Brain microvascular endothelial cell (primary cell): ENCODE data around the gene LSM5.

Experiments used
- DNase-seq: peaks from one replicate; pipeline ENCODE4 v3.0.0-alpha.2; 2020
- H3K27ac ChIP-seq: fragments of 250-450 bp; sonication (Bioruptor Pico); 2 replicates; pipeline ENCODE4 v1.5.1; 2020; ENCODE audit warnings: mild to moderate bottlenecking, moderate library complexity
- H3K27me3 ChIP-seq: fragments of 250-450 bp; sonication (Bioruptor Pico); replicated peaks from 2 replicates; pipeline ENCODE4 v1.5.1; 2020; ENCODE audit warnings: mild to moderate bottlenecking
- H3K36me3 ChIP-seq: fragments of 250-450 bp; sonication (Bioruptor Pico); replicated peaks from 2 replicates; pipeline ENCODE4 v1.5.1; 2020; ENCODE audit warnings: mild to moderate bottlenecking
- H3K4me3 ChIP-seq: 2 replicates; pipeline ENCODE4 v1.5.1; 2011; ENCODE audit warnings: low read depth, mild to moderate bottlenecking, control low read depth, low read length, moderate library complexity
- CTCF ChIP-seq: IDR thresholded peaks from 2 replicates; pipeline ENCODE4 v1.5.1; 2011; ENCODE audit warnings: low read depth, mild to moderate bottlenecking, moderate library complexity, low read length, control low read depth, inconsistent platforms; ENCODE audit errors: missing control alignments
- in situ Hi-C: cut with HindIII; loops from 2 replicates; pipeline ENCODE4 v1.10.0; 2017; ENCODE audit warnings: low sequenced_read_pairs, low pct_ligation_motif_present

LSM5 gene

DNA sequence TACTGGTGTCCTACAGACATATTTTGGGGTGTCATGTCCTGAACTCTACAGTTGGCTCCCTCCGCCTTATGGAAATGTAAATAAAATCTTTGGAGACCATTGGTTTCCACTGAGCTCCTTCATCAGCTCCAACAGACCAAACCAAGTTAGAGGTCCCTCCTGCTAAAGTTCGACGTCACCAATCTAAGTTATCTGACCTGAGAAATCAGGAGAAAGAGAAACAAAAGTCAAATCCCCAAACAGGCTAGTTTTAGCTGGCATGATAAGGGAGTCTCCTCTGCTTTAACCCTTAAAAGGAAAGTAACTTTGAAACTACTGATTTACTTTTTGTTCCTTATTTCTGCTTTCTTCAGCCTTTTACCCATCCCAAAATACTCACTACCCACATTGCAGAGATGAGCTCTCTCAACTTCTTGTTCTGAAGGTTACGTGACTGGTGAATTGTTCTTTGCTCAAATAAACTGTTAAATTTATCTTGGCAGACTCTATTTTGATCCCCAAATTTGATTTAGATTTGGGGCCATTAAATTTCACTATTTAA is 45.1 kb upstream of the LSM5 start:
- H3K4me3 ChIP-seq: no peak overlapping the region
- in situ Hi-C loops: no loop called here
- no peak for TF ChIP-seq CTCF
- no peaks in the 10 kb centered on the region for H3K36me3 ChIP-seq
- H3K27me3 ChIP-seq: no peaks in the 10 kb centered on the region
- DNase-seq: no peak
- no peak overlapping the region for H3K27ac ChIP-seq

DNA sequence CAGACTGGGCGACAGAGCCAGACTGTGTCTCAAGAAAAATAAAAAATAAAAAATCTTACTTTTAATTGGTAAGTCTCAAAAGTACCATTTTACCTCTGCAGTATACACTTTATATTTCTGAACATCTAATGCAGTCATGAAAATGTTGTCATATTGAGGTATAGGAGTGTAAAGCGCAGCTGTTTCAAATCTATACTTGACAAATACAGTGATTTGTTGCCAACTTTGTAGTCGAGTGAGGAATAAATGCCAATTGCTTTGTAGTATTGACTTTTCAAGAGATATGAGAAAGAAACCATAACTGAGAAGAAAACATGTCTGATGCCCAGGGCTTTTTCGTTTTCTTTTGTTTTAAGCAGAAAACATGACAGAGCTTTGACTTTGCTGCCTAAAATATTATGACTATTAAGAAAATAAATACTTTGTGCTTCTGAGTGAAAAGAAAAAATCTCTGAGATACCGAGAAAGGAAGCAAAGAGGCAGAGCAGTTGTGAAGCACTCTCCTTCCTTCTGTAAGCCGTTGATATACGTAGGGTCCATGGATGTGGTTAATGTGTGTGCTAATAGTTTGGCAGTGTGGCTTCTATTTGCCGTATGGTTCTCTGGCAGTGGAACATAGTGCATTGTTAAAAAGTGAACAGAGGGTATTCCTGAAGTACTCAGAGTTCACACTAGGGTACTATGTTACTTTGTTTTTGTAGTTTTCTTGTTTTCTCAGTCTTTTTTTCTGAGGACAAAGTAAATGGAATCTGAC is 43.3 kb upstream of the LSM5 start:
- DNase-seq: no peak
- H3K4me3 ChIP-seq: no peak overlapping the region
- no peaks in the 10 kb centered on the region for H3K36me3 ChIP-seq
- no peaks in the 10 kb centered on the region for H3K27me3 ChIP-seq
- no peak overlapping the region for H3K27ac ChIP-seq
- in situ Hi-C loops: no loop called here
- no peak for TF ChIP-seq CTCF

DNA sequence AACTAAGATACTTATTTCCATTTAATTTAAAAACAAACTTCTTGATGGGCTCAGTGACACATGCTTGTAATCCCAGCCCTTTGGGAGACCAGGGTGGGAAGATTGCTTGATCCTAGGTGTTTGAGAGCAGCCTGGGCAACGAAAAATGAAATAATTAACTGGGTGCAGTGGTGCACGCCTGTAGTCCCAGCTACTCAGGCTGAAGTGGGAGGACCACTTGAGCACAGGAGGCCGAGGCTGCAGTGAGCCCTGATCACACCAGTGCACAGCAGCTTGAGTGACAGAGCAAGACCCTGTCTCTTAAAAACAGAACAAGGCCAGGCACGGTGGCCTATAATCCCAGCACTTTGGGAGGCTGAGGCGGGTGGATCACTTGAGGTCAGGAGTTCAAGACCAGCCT is 42.5 kb upstream of the LSM5 start:
- Histone ChIP-seq H3K27me3 (no peaks in the 10 kb centered on the region), H3K27ac (no peak overlapping the region), H3K36me3 (no peaks in the 10 kb centered on the region), H3K4me3 (no peak overlapping the region)
- no peak for TF ChIP-seq CTCF
- in situ Hi-C loops: no loop called here
- DNase-seq: no peak

DNA sequence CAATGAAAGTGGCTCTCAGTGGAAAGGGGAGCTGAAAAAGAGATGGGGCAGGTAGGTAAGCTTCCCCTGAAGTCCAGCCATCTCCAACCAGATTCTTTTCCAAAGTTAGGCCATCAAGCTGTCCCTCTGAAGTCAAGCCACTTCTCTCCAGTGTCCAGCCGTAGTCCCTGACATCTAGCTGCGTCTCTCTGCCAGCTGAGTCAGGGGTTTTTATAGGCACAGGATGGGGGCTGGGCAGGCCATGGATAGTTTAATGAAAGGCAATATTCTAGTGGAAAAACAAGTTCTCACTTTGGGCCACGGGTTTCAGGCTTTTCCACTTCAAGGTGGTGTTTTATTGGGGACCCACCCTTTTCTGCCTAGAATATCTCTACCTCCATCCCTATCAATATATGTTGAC is 41.9 kb upstream of the LSM5 start:
- Histone ChIP-seq H3K27me3 (no peaks in the 10 kb centered on the region), H3K27ac (no peak overlapping the region), H3K36me3 (no peaks in the 10 kb centered on the region), H3K4me3 (no peak overlapping the region)
- no peak for DNase-seq
- TF ChIP-seq CTCF: no peak
- in situ Hi-C loops: no loop called here

- DNase-seq: no peak
- TF ChIP-seq CTCF: no peak
- no peaks in the 10 kb centered on the region for H3K36me3 ChIP-seq
- in situ Hi-C loops: no loop called here
- no peak overlapping the region for H3K4me3 ChIP-seq
- H3K27ac ChIP-seq: no peak overlapping the region
- no peaks in the 10 kb centered on the region for H3K27me3 ChIP-seq
Measured at GRCh38 chr7:32531402-32531801, 41.2 kb upstream of the LSM5 start.

DNA sequence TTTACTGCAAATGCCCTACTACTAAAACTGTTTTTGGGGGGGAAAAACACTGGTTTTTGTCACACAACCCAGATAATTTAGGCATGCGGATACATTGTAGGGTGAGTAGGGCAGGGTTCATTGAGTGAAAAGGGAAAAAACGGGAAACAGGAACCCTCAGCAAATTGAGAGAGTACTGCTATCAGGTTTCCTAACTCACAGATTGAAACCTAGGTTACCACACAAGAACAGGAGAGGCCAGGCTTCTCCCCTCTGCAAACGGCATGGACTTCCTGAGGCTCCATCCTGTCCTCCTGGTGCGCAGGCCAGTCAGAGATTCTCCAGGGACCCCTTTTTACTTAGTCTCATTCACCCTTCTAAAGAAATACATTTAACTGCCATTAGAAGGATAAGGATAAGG is 35.7 kb upstream of the LSM5 start:
- Histone ChIP-seq H3K36me3 (no peaks in the 10 kb centered on the region), H3K27ac (no peak overlapping the region), H3K4me3 (no peak overlapping the region), H3K27me3 (no peaks in the 10 kb centered on the region)
- in situ Hi-C loops: no loop called here
- no peak for DNase-seq
- no peak for TF ChIP-seq CTCF
